H1 (cell line): ENCODE data around the gene PIAS4. TPM values are rescaled to one million over a fixed set of nuclear protein-coding genes. Genes with fewer than 3 reads are reported as not detected.

Experiments used
- CTCF ChIA-PET: fragments of 300-600 bp; sonication (Branson Sonifier 250); formaldehyde crosslinking; loops from one replicate; lab custom pipeline; 2021; ENCODE audit not compliant: partially characterized antibody; lab: Charles Lee
- POLR2A ChIA-PET: fragments of 300-600 bp; sonication (Branson Sonifier 250); formaldehyde crosslinking; loops from one replicate; lab custom pipeline; 2021; ENCODE audit warnings: inconsistent platforms; ENCODE audit not compliant: partially characterized antibody; lab: Charles Lee
- DNase-seq, 2 experiments: peaks; one replicate each; pipeline versions ENCODE4 v3.0.0 to v3.0.0-alpha.2; 2010 to 2022; ENCODE audit warnings: low spot score in 2 of 2, low read depth in 1 of 2, mixed read lengths in 1 of 2
- FAIRE-seq: peaks from 2 replicates; lab custom pipeline; 2011; peaks lifted over from hg19 to GRCh38; lab: Jason Lieb, UNC
- H2AFZ ChIP-seq: 2 replicates; pipeline ENCODE4 v1.8.1; 2012; ENCODE audit warnings: low read length, inconsistent platforms
- H2AK5ac ChIP-seq: 2 replicates; pipeline ENCODE4 v1.6.1; 2013; ENCODE audit warnings: low read depth, low read length
- H2BK120ac ChIP-seq: replicated peaks from 2 replicates; pipeline ENCODE3; 2013; ENCODE audit warnings: low read depth, low read length, inconsistent platforms
- H2BK12ac ChIP-seq: 2 replicates; pipeline ENCODE4 v1.6.1; 2013; ENCODE audit warnings: low read depth, low read length
- H2BK15ac ChIP-seq: 2 replicates; pipeline ENCODE4 v1.6.1; 2013; ENCODE audit warnings: low read length
- H2BK20ac ChIP-seq: 2 replicates; pipeline ENCODE4 v1.6.1; 2013; ENCODE audit warnings: low read length
- H2BK5ac ChIP-seq: 2 replicates; pipeline ENCODE4 v1.6.1; 2013; ENCODE audit warnings: low read depth, low read length
- H3K14ac ChIP-seq: 2 replicates; pipeline ENCODE4 v1.6.1; 2013; ENCODE audit warnings: inconsistent platforms; ENCODE audit not compliant: insufficient read length
- H3K18ac ChIP-seq: 2 replicates; pipeline ENCODE4 v1.6.1; 2013; ENCODE audit warnings: low read length; ENCODE audit errors: extremely low read depth
- H3K23ac ChIP-seq: 2 replicates; pipeline ENCODE4 v1.6.1; 2013; ENCODE audit warnings: inconsistent platforms; ENCODE audit not compliant: insufficient read length
- H3K23me2 ChIP-seq: 2 replicates; pipeline ENCODE4 v1.6.1; 2013; ENCODE audit warnings: low read depth, low read length
- H3K27ac ChIP-seq: 2 replicates; pipeline ENCODE4 v1.6.1; 2011; ENCODE audit warnings: low read depth, low read length, inconsistent platforms
- H3K27me3 ChIP-seq, 4 experiments: replicated peaks in 1 of 4; 1 replicate in 1 of 4; 2 replicates in 3 of 4; pipeline versions ENCODE4 v1.6.1 to v1.8.1; 2011 to 2013; ENCODE audit warnings: low read length in 3 of 4, mild to moderate bottlenecking in 3 of 4, inconsistent platforms in 2 of 4, mixed read lengths in 2 of 4, moderate library complexity in 1 of 4; ENCODE audit not compliant: control insufficient read depth in 3 of 4, insufficient read depth in 3 of 4; ENCODE audit errors: extremely low read depth in 1 of 4
- H3K36me3 ChIP-seq, 4 experiments: 2 replicates each; pipeline versions ENCODE4 v1.6.1 to v1.8.1; 2011 to 2013; ENCODE audit warnings: mild to moderate bottlenecking in 4 of 4, low read length in 3 of 4, moderate library complexity in 2 of 4, control low read depth in 1 of 4, inconsistent platforms in 1 of 4; ENCODE audit not compliant: insufficient read depth in 4 of 4, control insufficient read depth in 2 of 4
- H3K4ac ChIP-seq: replicated peaks from 2 replicates; pipeline ENCODE3; 2013; ENCODE audit warnings: low read length, low read depth, mixed read lengths, inconsistent platforms; ENCODE audit not compliant: insufficient read length
- H3K4me1 ChIP-seq, 4 experiments: replicated peaks in 1 of 4; 1 replicate in 1 of 4; 2 replicates in 3 of 4; pipeline versions ENCODE4 v1.6.1 to v1.8.1; 2011 to 2013; ENCODE audit warnings: low read length in 3 of 4, inconsistent platforms in 2 of 4, mixed read lengths in 1 of 4; ENCODE audit not compliant: insufficient read depth in 4 of 4, control insufficient read depth in 3 of 4
- H3K4me2 ChIP-seq, 2 experiments: 2 replicates each; pipeline versions ENCODE4 v1.6.1 to v1.8.1; 2011 to 2013; ENCODE audit warnings: low read depth in 2 of 2, low read length in 2 of 2, control low read depth in 1 of 2, inconsistent platforms in 1 of 2, mild to moderate bottlenecking in 1 of 2; ENCODE audit not compliant: insufficient read depth in 1 of 2
- H3K4me3 ChIP-seq, 4 experiments: fragments of 200-600, 300-600 bp in 1 of 4; sonication (generic), shearing (Covaris generic), sonication (Bioruptor Twin) in 1 of 4; 2 replicates each; pipeline versions ENCODE4 v1.5.1 to v1.8.1; 2011 to 2016; ENCODE audit warnings: low read length in 4 of 4, low read depth in 3 of 4, control low read depth in 2 of 4, inconsistent platforms in 2 of 4, mild to moderate bottlenecking in 2 of 4, mixed read lengths in 1 of 4, moderate library complexity in 1 of 4; ENCODE audit not compliant: insufficient read depth in 2 of 4; ENCODE audit errors: extremely low read depth in 1 of 4
- H3K56ac ChIP-seq: replicated peaks from 2 replicates; pipeline ENCODE3; 2013; ENCODE audit warnings: low read depth, mild to moderate bottlenecking, mixed read lengths, low read length, inconsistent platforms; ENCODE audit not compliant: insufficient read length
- H3K79me1 ChIP-seq: 2 replicates; pipeline ENCODE4 v1.6.1; 2013; ENCODE audit warnings: low read depth, low read length, control low read depth
- H3K79me2 ChIP-seq, 2 experiments: 2 replicates each; pipeline versions ENCODE4 v1.6.1 to v1.8.1; 2012 to 2013; ENCODE audit warnings: low read length in 2 of 2, mild to moderate bottlenecking in 2 of 2, inconsistent platforms in 1 of 2; ENCODE audit not compliant: insufficient read depth in 2 of 2, control insufficient read depth in 1 of 2
- H3K9ac ChIP-seq, 4 experiments: replicated peaks in 1 of 4; 1 replicate in 1 of 4; 2 replicates in 3 of 4; pipeline versions ENCODE4 v1.6.1 to v1.8.1; 2011 to 2013; ENCODE audit warnings: low read depth in 3 of 4, low read length in 3 of 4, control low read depth in 2 of 4, mild to moderate bottlenecking in 2 of 4, moderate library complexity in 2 of 4, inconsistent platforms in 1 of 4; ENCODE audit errors: extremely low read depth in 1 of 4
- H3K9me3 ChIP-seq, 2 experiments: 2 replicates each; pipeline versions ENCODE4 v1.6.1 to v1.8.1; 2012 to 2013; ENCODE audit warnings: mild to moderate bottlenecking in 2 of 2, moderate library complexity in 2 of 2, control low read depth in 1 of 2, inconsistent platforms in 1 of 2, low read depth in 1 of 2, low read length in 1 of 2, mixed read lengths in 1 of 2; ENCODE audit not compliant: insufficient read depth in 2 of 2
- H4K20me1 ChIP-seq, 2 experiments: replicated peaks in 1 of 2; 2 replicates each; pipeline versions ENCODE3 to v1.8.1; 2011 to 2013; ENCODE audit warnings: inconsistent platforms in 2 of 2, low read length in 2 of 2, mild to moderate bottlenecking in 1 of 2; ENCODE audit not compliant: insufficient read depth in 2 of 2, control insufficient read depth in 1 of 2
- H4K5ac ChIP-seq: 2 replicates; pipeline ENCODE4 v1.6.1; 2013; ENCODE audit warnings: low read length, low read depth, mixed read lengths, inconsistent platforms; ENCODE audit not compliant: insufficient read length
- H4K8ac ChIP-seq: 2 replicates; pipeline ENCODE4 v1.8.0; 2013; ENCODE audit warnings: mild to moderate bottlenecking, moderate library complexity, low read length, inconsistent platforms; ENCODE audit not compliant: insufficient read depth; ENCODE audit errors: extremely low read depth
- H4K91ac ChIP-seq: replicated peaks from 2 replicates; pipeline ENCODE3; 2013; ENCODE audit warnings: low read length, mixed read lengths, inconsistent platforms; ENCODE audit not compliant: insufficient read length
- BACH1 ChIP-seq: IDR thresholded peaks from 2 replicates; pipeline ENCODE4 v1.6.1; 2012; ENCODE audit warnings: low read length, improper control_type of control experiment
- WGBS, 2 experiments: shearing (Covaris generic) in 1 of 2; methylation state at CpG; one replicate each; pipeline versions ENCODE4 v1.1.6 to v1.1.7; 2013 to 2015; ENCODE audit warnings: low lambda C conversion rate in 2 of 2, mixed read lengths in 2 of 2, inconsistent platforms in 1 of 2, low coverage in 1 of 2, missing lambda C conversion rate in 1 of 2; ENCODE audit not compliant: insufficient replicate concordance in 2 of 2, insufficient coverage in 1 of 2, insufficient read length in 1 of 2; ENCODE audit errors: extremely low coverage in 1 of 2, missing lambda C conversion rate in 1 of 2; 5-methylcytosine and 5-hydroxymethylcytosine counted together
- polyA plus RNA-seq, 7 experiments: library from polyadenylated mRNA; depleted of rRNA in 3 of 7; stranded (reverse) in 5 of 7; unstranded in 2 of 7; fragments of >200 nt in 5 of 7; fragments of 200-250 nt in 2 of 7; gene quantifications; 1 replicate in 5 of 7; 2 replicates in 1 of 7; 4 replicates in 1 of 7; pipeline versions ENCODE4 v1.2.1 to v1.2.3, GENCODE V29; 2011 to 2013; ENCODE audit warnings: missing spikeins in 2 of 7, mixed read lengths in 2 of 7
- total RNA-seq: library from RNA; stranded (reverse); fragmentation: NEBNext Ultra II Directional; extraction: Animal tissue kit (Norgen Biotek cat#: 25700); gene quantifications from 2 replicates; pipeline ENCODE4 v1.2.1, GENCODE V29; 2021

The PIAS4 gene
- total and polyA plus RNA-seq, 2 of the 8 experiments (the other 6 are each of a cell fraction or from before 2014, with no cell fraction given): 30.2 to 51.4 TPM

DNA sequence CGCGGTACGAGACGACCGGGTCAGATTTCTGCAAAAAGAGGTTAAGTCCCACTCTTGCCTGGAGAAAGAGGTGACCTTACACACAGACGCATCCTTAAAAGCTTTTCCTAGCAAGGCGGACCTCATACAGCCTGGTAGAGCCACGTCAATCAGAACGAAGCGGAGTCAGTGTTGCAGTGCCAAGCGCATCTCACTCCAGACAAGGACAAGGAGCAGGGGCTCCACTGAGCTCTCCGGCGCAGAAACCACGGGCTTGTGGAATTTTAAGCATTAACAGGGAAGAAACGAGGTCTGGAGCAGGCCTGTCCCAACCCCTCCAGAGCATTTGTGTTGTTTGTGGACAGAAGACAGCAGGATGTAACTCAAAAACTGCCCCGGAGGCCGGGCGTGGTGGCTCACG is 29.4 kb upstream of the PIAS4 start:
- Histone ChIP-seq H3K27ac (no peak overlapping the region), H3K4me1 (peaks cover 0 to 6% (median 2%) of the 10 kb centered on the region in 4 experiments; a peak in 5 of 7 replicates), H3K36me3 (peaks cover 72 to 83% (median 80%) of the 10 kb centered on the region in 4 experiments), H3K9ac (no peak overlapping the region), H3K56ac (no peak overlapping the region), H2BK120ac (no peak overlapping the region), H3K79me1 (peaks cover 13% of the 10 kb centered on the region), H2BK5ac (no peak overlapping the region), H3K23ac (no peak overlapping the region), H2AK5ac (no peak overlapping the region), H2BK12ac (no peak overlapping the region), H4K5ac (no peak overlapping the region), H3K9me3 (no peaks in the 10 kb centered on the region), H2BK15ac (no peak overlapping the region), H2BK20ac (no peak overlapping the region), H3K27me3 (no peaks in the 10 kb centered on the region), H3K14ac (no peak overlapping the region), H3K18ac (no peak overlapping the region), H3K79me2 (peaks cover 3 to 47% of the 10 kb centered on the region in 2 experiments; a peak in 3 of 4 replicates), H4K20me1 (peaks cover 70% of the 10 kb centered on the region in 2 experiments), H3K4me2 (no peak overlapping the region), H4K91ac (no peak overlapping the region), H4K8ac (peak overlapping the region; percentile 90; the same call in 1 of the 2 replicates), H2AFZ (no peak overlapping the region), H3K4me3 (no peak overlapping the region), H3K23me2 (no peaks in the 10 kb centered on the region), H3K4ac (no peak overlapping the region)
- FAIRE-seq (no peak), DNase-seq (no peak)
- ChIA-PET POLR2A (interaction anchor here (0.5 to 12.0 kb wide), 7 partner anchors 11 to 120 kb away, joined by 3 to 870 read pairs (median 3); partner anchors contain the start of gene DAPK3), CTCF (interaction anchor here (1.6 to 2.1 kb wide), 2 partner anchors 10 to 24 kb away, joined by 3 to 6 read pairs; no protein-coding TSS in a partner anchor)
- 95% methylated on average over 19 of the region's 19 CpGs; no CpG with 5 or more reads in 1 of the 2 experiments for WGBS, 2 experiments
- no peak for TF ChIP-seq BACH1
